ENCODE data around the gene MINAR1.
"Not testable (repeated sequence)": the region's sequence is repeated elsewhere in the genome, so short reads cannot be mapped to it uniquely, and the experiment has no call there.

Gene MINAR1

DNA sequence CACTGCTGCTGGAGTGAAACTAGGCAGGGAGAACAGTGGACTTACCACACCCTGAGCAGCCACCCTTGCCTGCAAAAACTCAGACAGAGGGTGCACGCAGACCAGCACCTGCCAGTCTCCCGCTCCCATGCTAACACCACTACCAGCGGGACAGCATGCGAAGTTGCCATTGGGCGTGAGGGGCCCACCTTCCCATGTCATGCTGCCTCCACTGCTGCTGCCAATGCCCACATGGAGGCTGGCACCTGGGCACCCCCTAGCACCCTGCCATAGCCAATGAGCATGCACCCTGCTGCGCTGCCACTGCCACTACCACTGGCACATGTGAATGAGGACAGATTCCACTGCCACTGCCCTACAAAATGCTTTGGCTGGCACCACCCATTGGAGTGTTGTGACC, 19.7 kb upstream of the MINAR1 start:
- TF ChIP-seq, protein P1, sequence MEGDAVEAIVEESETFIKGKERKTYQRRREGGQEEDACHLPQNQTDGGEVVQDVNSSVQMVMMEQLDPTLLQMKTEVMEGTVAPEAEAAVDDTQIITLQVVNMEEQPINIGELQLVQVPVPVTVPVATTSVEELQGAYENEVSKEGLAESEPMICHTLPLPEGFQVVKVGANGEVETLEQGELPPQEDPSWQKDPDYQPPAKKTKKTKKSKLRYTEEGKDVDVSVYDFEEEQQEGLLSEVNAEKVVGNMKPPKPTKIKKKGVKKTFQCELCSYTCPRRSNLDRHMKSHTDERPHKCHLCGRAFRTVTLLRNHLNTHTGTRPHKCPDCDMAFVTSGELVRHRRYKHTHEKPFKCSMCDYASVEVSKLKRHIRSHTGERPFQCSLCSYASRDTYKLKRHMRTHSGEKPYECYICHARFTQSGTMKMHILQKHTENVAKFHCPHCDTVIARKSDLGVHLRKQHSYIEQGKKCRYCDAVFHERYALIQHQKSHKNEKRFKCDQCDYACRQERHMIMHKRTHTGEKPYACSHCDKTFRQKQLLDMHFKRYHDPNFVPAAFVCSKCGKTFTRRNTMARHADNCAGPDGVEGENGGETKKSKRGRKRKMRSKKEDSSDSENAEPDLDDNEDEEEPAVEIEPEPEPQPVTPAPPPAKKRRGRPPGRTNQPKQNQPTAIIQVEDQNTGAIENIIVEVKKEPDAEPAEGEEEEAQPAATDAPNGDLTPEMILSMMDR (conservative IDR thresholded peaks at IDR 0.05; ENCODE audit: low read depth, low read length) = no peak
- no peak for DNase-seq (ENCODE audit: low read depth)

DNA sequence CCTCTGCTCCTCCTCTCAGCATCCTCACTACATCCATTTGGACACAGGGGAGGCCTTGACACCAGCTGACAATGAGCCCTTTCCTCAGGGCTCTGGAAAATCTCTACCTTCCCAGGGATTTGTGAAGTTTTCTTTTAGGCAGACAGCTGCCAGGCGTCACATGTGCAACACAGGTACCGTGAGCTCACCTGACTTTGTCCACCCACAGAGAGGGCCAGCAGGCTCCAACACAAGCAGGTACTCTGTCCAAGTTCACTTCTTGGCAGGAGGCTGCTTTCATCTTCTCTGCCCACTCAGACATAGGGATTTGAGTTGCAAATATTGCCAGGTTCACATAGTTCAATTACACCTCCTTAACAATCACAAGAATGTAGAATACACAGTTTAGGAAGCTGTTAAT, 15.3 kb upstream of the MINAR1 start:
- TF ChIP-seq, protein P1 (conservative IDR thresholded peaks at IDR 0.05; ENCODE audit: low read depth, low read length) = no peak
- no peak for DNase-seq (ENCODE audit: low read depth)
- H3K4me3 ChIP-seq (ENCODE audit: low read depth, low read length) = no peak overlapping the region

More for the DNA sequence above, 19.7 kb upstream of the MINAR1 start:
- no peak overlapping the region for H3K4me3 ChIP-seq (ENCODE audit: low read depth, low read length)

DNA sequence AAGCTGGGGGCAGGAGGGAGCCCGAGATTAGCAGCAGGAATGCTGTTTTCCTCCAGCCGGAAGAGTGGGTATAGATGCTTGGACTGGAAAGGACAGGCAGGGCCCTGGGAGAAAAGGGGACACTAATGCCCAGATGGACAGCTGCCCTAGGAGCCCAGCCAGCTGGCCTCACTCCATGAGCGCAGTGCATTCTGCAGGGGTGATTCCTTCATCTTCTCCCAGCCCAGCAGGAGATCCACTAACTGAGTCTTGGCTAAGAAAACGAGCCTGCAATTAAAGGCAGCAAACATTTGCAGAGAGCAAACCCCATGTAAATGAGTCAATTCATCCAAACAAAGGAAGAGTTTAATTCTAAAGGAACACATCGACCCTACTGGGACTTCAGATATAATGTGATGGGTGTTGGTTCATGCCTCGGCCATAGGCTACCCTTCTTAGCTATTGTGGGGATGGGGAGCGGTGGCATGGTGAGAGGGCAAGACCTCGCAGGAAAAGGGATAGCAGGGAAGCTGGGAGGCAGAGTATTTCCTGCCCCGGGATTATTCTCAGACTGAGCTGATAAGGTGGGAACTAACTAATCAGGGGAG, 13.3 kb upstream of the MINAR1 start:
- peak; percentile 49 for DNase-seq (ENCODE audit: low read depth)
- H3K4me3 ChIP-seq (ENCODE audit: low read depth, low read length) = no peak overlapping the region
- TF ChIP-seq, protein P1 (conservative IDR thresholded peaks at IDR 0.05; ENCODE audit: low read depth, low read length) = no peak

DNA sequence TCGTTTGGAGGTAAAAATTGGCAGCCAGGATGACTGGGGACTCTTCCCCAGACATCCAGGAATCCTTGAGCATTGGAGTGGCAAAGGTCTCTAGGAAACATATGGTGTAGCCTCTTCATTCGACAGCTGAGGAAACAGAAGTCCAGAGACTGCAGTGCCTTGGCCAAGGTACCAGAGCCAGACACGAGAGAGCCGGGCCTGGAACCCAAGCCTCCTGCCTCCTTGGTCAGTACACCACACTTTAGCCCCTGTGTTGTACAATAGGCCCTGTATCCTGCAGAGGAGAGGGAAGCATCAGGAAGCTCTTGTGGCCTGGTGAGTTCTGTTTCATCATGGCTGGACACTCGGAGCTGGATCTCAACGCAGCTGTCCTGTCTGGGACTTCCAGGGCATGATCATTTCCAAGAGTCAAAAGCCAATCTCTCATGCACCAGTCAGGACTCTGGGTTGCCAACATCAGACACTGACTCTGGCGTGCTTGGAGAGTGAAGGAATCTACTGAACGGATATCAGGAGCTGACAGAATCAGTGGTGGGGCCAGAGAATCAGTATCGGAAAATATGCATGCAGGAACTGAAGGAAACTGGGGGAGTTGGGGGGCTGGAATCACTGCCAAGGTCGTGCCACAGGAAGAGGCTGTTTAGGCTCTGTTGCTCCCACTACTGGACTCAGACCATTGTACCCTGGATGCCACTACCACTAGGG, 6.4 kb upstream of the MINAR1 start:
- H3K4me3 ChIP-seq (ENCODE audit: low read depth, low read length) = no peak overlapping the region
- no peak for DNase-seq (ENCODE audit: low read depth)
- TF ChIP-seq, protein P1 (conservative IDR thresholded peaks at IDR 0.05; ENCODE audit: low read depth, low read length) = no peak

DNA sequence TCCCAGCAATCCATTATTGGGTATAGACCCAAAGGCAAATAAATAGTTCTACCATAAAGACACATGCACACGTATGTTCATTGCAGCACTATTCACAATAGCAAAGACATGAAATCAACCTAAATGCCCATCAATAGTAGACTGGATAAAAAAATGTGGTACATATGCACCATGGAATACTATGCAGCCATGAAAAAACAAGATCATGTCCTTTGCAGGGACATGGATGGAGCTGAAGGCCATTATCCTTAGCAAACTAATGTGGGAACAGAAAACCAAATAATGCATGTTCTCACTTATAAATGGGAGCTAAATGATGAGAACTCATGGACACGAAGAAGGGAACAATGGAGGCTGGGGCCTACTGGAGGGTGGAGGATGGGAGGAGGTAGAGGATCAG, 5.2 kb upstream of the MINAR1 start:
- DNase-seq (ENCODE audit: low read depth); H3K4me3 ChIP-seq (ENCODE audit: low read depth, low read length): not testable (repeated sequence)

DNA sequence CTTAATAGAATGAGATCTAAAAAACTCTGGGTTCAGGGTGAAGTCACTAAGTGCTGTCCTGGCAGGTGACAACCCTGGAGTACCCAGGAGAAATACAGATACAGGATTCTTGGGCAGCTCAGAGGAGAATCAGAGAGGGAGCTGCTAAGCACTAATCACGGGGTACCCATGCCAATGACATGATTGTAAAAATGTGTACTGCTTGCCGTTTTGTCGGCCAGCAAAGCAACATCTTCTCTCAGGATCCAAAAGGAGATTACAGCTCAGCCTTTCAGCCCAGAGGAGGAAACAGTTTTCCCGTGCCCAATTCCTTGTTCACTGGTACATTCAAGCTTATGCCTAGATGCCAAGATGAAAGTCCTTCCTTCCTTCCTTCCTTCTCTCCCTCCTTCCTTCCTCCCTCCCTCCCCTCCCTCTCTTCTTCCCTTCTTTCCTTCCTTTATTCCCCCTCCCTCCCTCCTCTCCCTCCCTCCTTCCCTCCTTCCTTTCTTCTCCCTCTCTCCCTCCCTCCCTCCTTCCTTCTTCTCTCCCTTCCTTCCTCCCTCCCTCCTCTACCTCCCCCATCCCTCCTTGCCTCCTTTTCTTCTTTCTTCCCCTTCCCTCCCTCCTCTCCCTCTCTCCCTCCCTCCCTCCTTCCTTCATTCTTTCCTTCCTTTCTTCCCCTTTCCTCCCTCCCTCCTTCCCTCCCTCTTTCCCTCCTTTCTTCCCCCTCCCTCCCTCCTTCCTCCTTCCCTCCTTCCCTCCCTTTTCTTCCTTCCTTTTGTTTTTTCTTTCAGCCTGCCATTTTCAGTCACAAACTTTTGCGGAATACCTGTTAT, 4.1 kb upstream of the MINAR1 start:
- no peak overlapping the region for H3K4me3 ChIP-seq (ENCODE audit: low read depth, low read length)
- no peak for DNase-seq (ENCODE audit: low read depth)
- TF ChIP-seq, protein P1 (conservative IDR thresholded peaks at IDR 0.05; ENCODE audit: low read depth, low read length) = no peak

DNA sequence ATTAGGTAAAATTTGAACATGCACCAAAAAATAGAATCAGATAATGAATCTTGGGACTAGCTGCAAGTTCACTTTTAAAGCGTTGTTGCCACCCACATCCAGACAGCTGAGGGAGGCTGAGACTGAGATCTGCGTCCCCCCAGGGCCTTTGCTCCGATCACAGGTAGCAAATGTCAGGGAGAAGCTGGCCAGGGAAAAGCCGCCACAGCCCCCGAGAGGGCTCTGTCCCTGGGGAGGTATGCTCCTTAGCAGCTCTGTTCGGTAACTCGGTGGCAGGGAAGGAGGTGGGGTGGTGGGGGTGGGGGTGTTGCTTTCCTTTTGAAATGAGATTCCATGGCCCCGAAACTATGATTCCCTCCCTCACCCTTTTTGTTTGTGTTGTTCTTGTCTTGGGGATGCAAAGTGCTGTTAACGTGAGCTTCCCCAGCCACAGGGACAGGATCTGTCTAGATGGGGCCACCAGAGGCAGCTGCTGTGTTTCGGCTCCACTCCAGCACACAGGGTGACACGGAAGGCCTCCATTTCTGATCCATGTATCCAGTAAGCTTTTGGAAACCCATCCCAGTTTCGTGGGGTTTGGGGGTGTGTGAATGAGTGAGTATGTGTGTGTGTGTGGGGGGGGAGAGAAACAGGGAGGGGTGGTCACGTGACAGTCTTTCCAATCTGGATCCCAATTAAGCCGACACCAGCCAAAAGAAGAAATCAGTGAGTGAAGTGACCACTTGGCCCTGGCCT, 1.1 kb upstream of the MINAR1 start:
- peak overlapping the region; percentile 56 for H3K4me3 ChIP-seq (ENCODE audit: low read depth, low read length)
- TF ChIP-seq, protein P1 (conservative IDR thresholded peaks at IDR 0.05; ENCODE audit: low read depth, low read length) = no peak
- DNase-seq (ENCODE audit: low read depth) = no peak

Data from choroid plexus epithelial cell (primary cell).